ENCODE results near the gene CTNNA2.

Gene CTNNA2

GRCh38 chr2:80549901-80550300, 1037.0 kb downstream of the CTNNA2 start:
- TF ChIP-seq USF1 (IDR thresholded peaks at IDR 0.05) (no peak), RAD21 (IDR thresholded peaks at IDR 0.05; ENCODE audit: low read depth) (no peak), EGR1 (IDR thresholded peaks at IDR 0.05) (no peak), ZBTB7A (IDR thresholded peaks at IDR 0.05; ENCODE audit: low read depth) (no peak), TEAD4 (IDR thresholded peaks at IDR 0.05) (no peak), TAF1 (IDR thresholded peaks at IDR 0.05; ENCODE audit: low read depth) (no peak), FOXM1 (IDR thresholded peaks at IDR 0.05; ENCODE audit: borderline replicate concordance, low read depth) (no peak), MAX (IDR thresholded peaks at IDR 0.05) (no peak), EP300 (IDR thresholded peaks at IDR 0.05; ENCODE audit: borderline replicate concordance) (no peak), TCF12 (IDR thresholded peaks at IDR 0.05; ENCODE audit: low read depth) (no peak), NFIC (IDR thresholded peaks at IDR 0.05) (no peak), REST (IDR thresholded peaks at IDR 0.05; ENCODE audit: low read depth) (no peak), CREB1 (IDR thresholded peaks at IDR 0.05; ENCODE audit: low read depth) (no peak), YY1 (IDR thresholded peaks at IDR 0.05; ENCODE audit: low read depth) (no peak), CEBPB (IDR thresholded peaks at IDR 0.05) (no peak)

- no peak for TF ChIP-seq REST (IDR thresholded peaks at IDR 0.05; ENCODE audit: low read depth)
- no peak for TF ChIP-seq EP300 (IDR thresholded peaks at IDR 0.05; ENCODE audit: borderline replicate concordance)
- no peak for TF ChIP-seq CREB1 (IDR thresholded peaks at IDR 0.05; ENCODE audit: low read depth)
- no peak for TF ChIP-seq EGR1 (IDR thresholded peaks at IDR 0.05)
- no peak for TF ChIP-seq NFIC (IDR thresholded peaks at IDR 0.05)
- TF ChIP-seq USF1 (IDR thresholded peaks at IDR 0.05) = no peak
- no peak for TF ChIP-seq MAX (IDR thresholded peaks at IDR 0.05)
- no peak for TF ChIP-seq TCF12 (IDR thresholded peaks at IDR 0.05; ENCODE audit: low read depth)
- no peak for TF ChIP-seq TAF1 (IDR thresholded peaks at IDR 0.05; ENCODE audit: low read depth)
- TF ChIP-seq YY1 (IDR thresholded peaks at IDR 0.05; ENCODE audit: low read depth) = no peak
- no peak for TF ChIP-seq FOXM1 (IDR thresholded peaks at IDR 0.05; ENCODE audit: borderline replicate concordance, low read depth)
- no peak for TF ChIP-seq RAD21 (IDR thresholded peaks at IDR 0.05; ENCODE audit: low read depth)
These were observed 1047.5 kb downstream of the CTNNA2 start for GRCh38 chr2:80560326-80560725.

- no peak for TF ChIP-seq RAD21 (IDR thresholded peaks at IDR 0.05; ENCODE audit: low read depth)
- TF ChIP-seq ZBTB7A (IDR thresholded peaks at IDR 0.05; ENCODE audit: low read depth) = no peak
- no peak for TF ChIP-seq TEAD4 (IDR thresholded peaks at IDR 0.05)
These were observed 1055.2 kb downstream of the CTNNA2 start for GRCh38 chr2:80568011-80568410.

GRCh38 chr2:80573167-80573566, 1060.3 kb downstream of the CTNNA2 start:
- TF ChIP-seq TCF12 (IDR thresholded peaks at IDR 0.05; ENCODE audit: low read depth) = no peak
- no peak for TF ChIP-seq ZBTB7A (IDR thresholded peaks at IDR 0.05; ENCODE audit: low read depth)
- TF ChIP-seq CEBPB (IDR thresholded peaks at IDR 0.05) = no peak
- TF ChIP-seq FOXM1 (IDR thresholded peaks at IDR 0.05; ENCODE audit: borderline replicate concordance, low read depth) = no peak
- no peak for TF ChIP-seq EP300 (IDR thresholded peaks at IDR 0.05; ENCODE audit: borderline replicate concordance)
- TF ChIP-seq RAD21 (IDR thresholded peaks at IDR 0.05; ENCODE audit: low read depth) = no peak
- TF ChIP-seq USF1 (IDR thresholded peaks at IDR 0.05) = no peak
- no peak for TF ChIP-seq TEAD4 (IDR thresholded peaks at IDR 0.05)

- no peak for TF ChIP-seq ZBTB7A (IDR thresholded peaks at IDR 0.05; ENCODE audit: low read depth)
These were observed 1061.1 kb downstream of the CTNNA2 start for GRCh38 chr2:80573950-80574349.

GRCh38 chr2:80579756-80580155, 1066.9 kb downstream of the CTNNA2 start:
- no peak for TF ChIP-seq TCF12 (IDR thresholded peaks at IDR 0.05; ENCODE audit: low read depth)
- TF ChIP-seq EGR1 (IDR thresholded peaks at IDR 0.05) = no peak

- TF ChIP-seq TEAD4 (IDR thresholded peaks at IDR 0.05) (no peak), NFIC (IDR thresholded peaks at IDR 0.05) (no peak), TAF1 (IDR thresholded peaks at IDR 0.05; ENCODE audit: low read depth) (no peak), EGR1 (IDR thresholded peaks at IDR 0.05) (no peak)
These were observed 1078.4 kb downstream of the CTNNA2 start for GRCh38 chr2:80591233-80591632.
